Coronary artery (tissue), 2 donors: ENCODE measurements around the gene ZNF24.

Experiments
- DNase-seq: peaks from one replicate; pipeline ENCODE4 v3.0.0-alpha.2; 2017; ENCODE audit warnings: low spot score
- H3K27ac ChIP-seq, 2 donors: fragments of 200-600 bp; sonication (generic); one replicate each; pipeline ENCODE4 v1.5.1; 2016 to 2019
- H3K4me3 ChIP-seq: fragments of 200-600 bp; sonication (generic); 2 replicates; pipeline ENCODE4 v1.5.1; 2016; ENCODE audit warnings: mild to moderate bottlenecking, moderate library complexity
- TF ChIP-seq, protein P1 (sequence below): fragments of 200-600 bp; sonication (generic); IDR thresholded peaks from one replicate; pipeline ENCODE4 v1.5.1; 2019; ENCODE audit warnings: antibody characterized with exemption

ZNF24 gene

DNA sequence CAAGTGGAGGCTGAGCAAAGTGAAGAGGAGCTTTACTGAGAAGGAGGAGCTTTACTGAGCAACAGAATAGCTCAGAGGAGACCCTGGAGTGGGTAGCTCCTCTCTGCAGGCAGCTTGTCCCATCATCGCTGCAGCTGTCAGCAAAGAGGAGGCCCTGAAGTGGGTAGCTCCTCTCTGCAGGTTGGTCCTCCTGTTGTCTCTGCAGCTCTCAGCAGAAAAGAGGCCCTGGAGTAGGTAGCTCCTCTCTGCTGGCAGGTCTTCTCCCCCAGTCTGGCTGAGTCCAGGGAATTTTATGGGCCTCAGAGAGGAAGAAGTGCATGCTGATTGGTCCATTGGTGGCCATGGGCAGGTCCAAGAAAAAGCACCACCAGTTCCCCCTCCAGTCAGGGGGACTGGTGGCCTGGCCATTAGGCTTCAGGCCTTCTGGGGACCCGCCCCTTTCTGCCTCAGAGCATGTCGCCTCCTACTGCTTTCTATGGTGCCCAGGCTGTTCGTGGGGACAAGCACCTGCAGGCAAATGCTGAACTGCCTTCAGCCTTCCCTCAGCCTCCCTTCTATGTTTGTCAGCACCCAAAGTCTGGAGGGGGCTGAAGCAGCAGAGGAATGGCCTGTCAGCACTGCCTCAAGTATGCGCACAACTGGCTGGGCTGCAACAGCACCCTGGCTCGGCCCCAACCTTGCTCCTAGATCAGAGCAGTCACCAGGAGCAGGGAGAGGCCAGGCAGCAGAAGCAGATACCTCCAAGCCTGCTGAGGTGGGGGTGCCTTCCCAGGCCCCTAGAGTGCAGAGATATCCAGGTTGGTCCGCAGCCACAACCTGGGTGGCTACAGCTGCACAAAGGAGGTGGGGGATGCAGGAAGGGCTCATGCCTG is 60.1 kb downstream of the ZNF24 start:
- TF ChIP-seq, protein P1, sequence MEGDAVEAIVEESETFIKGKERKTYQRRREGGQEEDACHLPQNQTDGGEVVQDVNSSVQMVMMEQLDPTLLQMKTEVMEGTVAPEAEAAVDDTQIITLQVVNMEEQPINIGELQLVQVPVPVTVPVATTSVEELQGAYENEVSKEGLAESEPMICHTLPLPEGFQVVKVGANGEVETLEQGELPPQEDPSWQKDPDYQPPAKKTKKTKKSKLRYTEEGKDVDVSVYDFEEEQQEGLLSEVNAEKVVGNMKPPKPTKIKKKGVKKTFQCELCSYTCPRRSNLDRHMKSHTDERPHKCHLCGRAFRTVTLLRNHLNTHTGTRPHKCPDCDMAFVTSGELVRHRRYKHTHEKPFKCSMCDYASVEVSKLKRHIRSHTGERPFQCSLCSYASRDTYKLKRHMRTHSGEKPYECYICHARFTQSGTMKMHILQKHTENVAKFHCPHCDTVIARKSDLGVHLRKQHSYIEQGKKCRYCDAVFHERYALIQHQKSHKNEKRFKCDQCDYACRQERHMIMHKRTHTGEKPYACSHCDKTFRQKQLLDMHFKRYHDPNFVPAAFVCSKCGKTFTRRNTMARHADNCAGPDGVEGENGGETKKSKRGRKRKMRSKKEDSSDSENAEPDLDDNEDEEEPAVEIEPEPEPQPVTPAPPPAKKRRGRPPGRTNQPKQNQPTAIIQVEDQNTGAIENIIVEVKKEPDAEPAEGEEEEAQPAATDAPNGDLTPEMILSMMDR = no peak

GRCh38 chr18:35282353-35282752 is 61.9 kb downstream of the ZNF24 start:
- DNase-seq = no peak
- no peak overlapping the region for H3K4me3 ChIP-seq
- H3K27ac ChIP-seq = no peak overlapping the region
- TF ChIP-seq, protein P1 = no peak

More for the DNA sequence above, 60.1 kb downstream of the ZNF24 start:
- no peak for DNase-seq
- no peak overlapping the region for H3K4me3 ChIP-seq
- no peak overlapping the region for H3K27ac ChIP-seq
